Measurements from ENCODE around the gene NDUFS6.

NDUFS6 gene

GRCh38 chr5:1851290-1851934 lies 50.2 kb downstream of the NDUFS6 start:
- DNase-seq (ENCODE audit: low spot score), result no peak

- DNase-seq (ENCODE audit: low spot score), result no peak
Measured at GRCh38 chr5:1852324-1852947, 51.2 kb downstream of the NDUFS6 start.

GRCh38 chr5:1853531-1853930 lies 52.3 kb downstream of the NDUFS6 start:
- no peak for DNase-seq (ENCODE audit: low spot score)

- DNase-seq (ENCODE audit: low spot score), result no peak
Measured at GRCh38 chr5:1855075-1855474, 53.9 kb downstream of the NDUFS6 start.

GRCh38 chr5:1855596-1855995 lies 54.4 kb downstream of the NDUFS6 start:
- DNase-seq (ENCODE audit: low spot score), result no peak

- DNase-seq (ENCODE audit: low spot score), result no peak
Measured at GRCh38 chr5:1856596-1857255, 55.5 kb downstream of the NDUFS6 start.

- DNase-seq (ENCODE audit: low spot score), result no peak
Measured at GRCh38 chr5:1857256-1857600, 56.0 kb downstream of the NDUFS6 start.

GRCh38 chr5:1858436-1858835 lies 57.2 kb downstream of the NDUFS6 start:
- DNase-seq (ENCODE audit: low spot score), result no peak

- no peak for DNase-seq (ENCODE audit: low spot score)
Measured at GRCh38 chr5:1859099-1859498, 57.9 kb downstream of the NDUFS6 start.

GRCh38 chr5:1860021-1860610 lies 58.9 kb downstream of the NDUFS6 start:
- DNase-seq (ENCODE audit: low spot score), result no peak

- DNase-seq (ENCODE audit: low spot score), result no peak
Measured at GRCh38 chr5:1860949-1861348, 59.7 kb downstream of the NDUFS6 start.

- DNase-seq (ENCODE audit: low spot score), result no peak
Measured at GRCh38 chr5:1864896-1865440, 63.8 kb downstream of the NDUFS6 start.

GRCh38 chr5:1865486-1865885 lies 64.3 kb downstream of the NDUFS6 start:
- DNase-seq (ENCODE audit: low spot score), result no peak

Measured in CD4-positive, alpha-beta T cell treated with Interleukin-6 at 100 ng/mL for 8 hours (primary cell).